Right cardiac atrium (tissue), 5 donors: Measurements from ENCODE around the gene NECTIN2. TPM values are rescaled to one million over a fixed set of nuclear protein-coding genes. Genes with fewer than 3 reads are reported as not detected.
"Not testable (repeated sequence)": the region's sequence is repeated elsewhere in the genome, so short reads cannot be mapped to it uniquely, and the experiment has no call there.

Experiments
- ATAC-seq, 2 donors: fragments of 200-7000 bp; cut with Tn5 transposase; one replicate each; pipeline versions ENCODE4 v1.8.0 to v1.9.1; 2020; ENCODE audit warnings: moderate library complexity in 2 of 2, mild to moderate bottlenecking in 1 of 2
- DNase-seq, 3 donors: peaks; one replicate each; pipeline ENCODE4 v3.0.0-alpha.2; 2020
- H3K27ac ChIP-seq: one replicate; pipeline ENCODE4 v1.5.1; 2013; ENCODE audit warnings: mild to moderate bottlenecking, low read length, control low read depth, moderate library complexity
- H3K27me3 ChIP-seq: one replicate; pipeline ENCODE4 v1.6.1; 2013; ENCODE audit not compliant: control insufficient read depth, insufficient read depth
- H3K4me1 ChIP-seq: one replicate; pipeline ENCODE4 v1.6.1; 2013; ENCODE audit warnings: low read length; ENCODE audit not compliant: control insufficient read depth, insufficient read depth
- H3K4me3 ChIP-seq: one replicate; pipeline ENCODE4 v1.5.1; 2013; ENCODE audit warnings: low read length, control low read depth
- H3K9me3 ChIP-seq: one replicate; pipeline ENCODE4 v1.6.1; 2013; ENCODE audit warnings: low read length; ENCODE audit not compliant: control insufficient read depth
- WGBS: extraction: QIAGEN DNeasy Blood & Tissue Kit; methylation state at CpG from one replicate; pipeline ENCODE4 v1.1.7; 2013; 5-methylcytosine and 5-hydroxymethylcytosine counted together
- intact Hi-C, 4 donors: fragments of 100-400 bp; cut with DNase I; formaldehyde crosslinking; loops; one replicate each; pipeline versions ENCODE4 v1.11.0 to v1.14.0; 2022 to 2023
- polyA plus RNA-seq: library from polyadenylated mRNA; stranded (reverse); fragments of 200-250 nt; gene quantifications from one replicate; pipeline ENCODE4 v1.2.3, GENCODE V29; 2013
- total RNA-seq, 4 donors: library from RNA; stranded (reverse); fragmentation: NEBNext Ultra II Directional; extraction: Animal tissue kit (Norgen Biotek cat#: 25700); gene quantifications; one replicate each; pipeline ENCODE4 v1.2.1, GENCODE V29; 2021
- donor health status: healthy with polysubstance abuse.
- donor health status: DM: no; HTN: yes; CAD: no.
- donor health status: DM: no; HTN: no; CAD: no.
- donor health status: DM: no; HTN: yes; CAD: no; lungs with severe emphysema.
- donor health status: DM: yes; HTN: yes; CAD: no.

The NECTIN2 gene
- total and polyA plus RNA-seq, 5 donors: 44.2 to 106 (median 57.0) TPM

- 90% methylated on average over 4 of the region's 4 CpGs for WGBS
- no peak for ATAC-seq
- intact Hi-C loops: no loop called here
Measured at GRCh38 chr19:44887648-44888047, 41.6 kb downstream of the NECTIN2 start.

GRCh38 chr19:44888335-44888734 lies 42.2 kb downstream of the NECTIN2 start:
- H3K4me1 ChIP-seq, H3K9me3 ChIP-seq, intact Hi-C loops, DNase-seq, ATAC-seq, H3K27me3 ChIP-seq, H3K27ac ChIP-seq, H3K4me3 ChIP-seq: not testable (repeated sequence)
- 85% methylated on average over 5 of the region's 5 CpGs for WGBS

More at GRCh38 chr19:44887648-44888047, 41.6 kb downstream of the NECTIN2 start:
- peaks cover 4% of the 10 kb centered on the region for H3K4me1 ChIP-seq
- H3K27me3 ChIP-seq: no peaks in the 10 kb centered on the region
- H3K27ac ChIP-seq: no peak overlapping the region
- no peak for DNase-seq
- no peak overlapping the region for H3K4me3 ChIP-seq
- no peaks in the 10 kb centered on the region for H3K9me3 ChIP-seq

GRCh38 chr19:44889830-44890365 lies 43.8 kb downstream of the NECTIN2 start:
- 55% methylated on average over 17 of the region's 17 CpGs for WGBS
- intact Hi-C loops: no loop called here
- Histone ChIP-seq H3K4me1 (peaks cover 5% of the 10 kb centered on the region), H3K27ac (no peak overlapping the region), H3K27me3 (no peaks in the 10 kb centered on the region), H3K9me3 (no peaks in the 10 kb centered on the region), H3K4me3 (peak overlapping the region; percentile 37)
- ATAC-seq (no peak), DNase-seq (no peak)

- Histone ChIP-seq H3K4me1 (peaks cover 5% of the 10 kb centered on the region), H3K27ac (peak overlapping the region; percentile 91), H3K9me3 (no peaks in the 10 kb centered on the region), H3K4me3 (peak overlapping the region; percentile 37), H3K27me3 (no peaks in the 10 kb centered on the region)
- intact Hi-C loops: no loop called here
- under 1% methylated on average over 40 of the region's 40 CpGs for WGBS
- no peak for DNase-seq
- peak; percentile 93 to 95 for ATAC-seq
Measured at GRCh38 chr19:44890366-44891015, 44.4 kb downstream of the NECTIN2 start.

- intact Hi-C loops: no loop called here
- ATAC-seq (no peak), DNase-seq (peak; percentile 100)
- Histone ChIP-seq H3K27me3 (no peaks in the 10 kb centered on the region), H3K4me3 (peak within 1 kb of the TSS; percentile 71), H3K27ac (peak within 1 kb of the TSS; percentile 91), H3K9me3 (no peaks in the 10 kb centered on the region), H3K4me1 (peaks cover 5% of the 10 kb centered on the region)
- whole genome bisulfite sequencing: under 1% methylated on average over 81 of the region's 81 CpGs
Measured at GRCh38 chr19:44891016-44891882, 45.2 kb downstream of the NECTIN2 start, which contains the start of gene TOMM40. TOMM40 (plus strand) TSS chr19:44891254; CDS start chr19:44891416, 162 bp downstream.

- Histone ChIP-seq H3K27ac (no peak overlapping the region), H3K27me3 (no peaks in the 10 kb centered on the region), H3K4me3 (no peak overlapping the region), H3K4me1 (peaks cover 5% of the 10 kb centered on the region), H3K9me3 (no peaks in the 10 kb centered on the region)
- ATAC-seq: no peak
- intact Hi-C loops: no loop called here
- no peak for DNase-seq
- WGBS: 87% methylated on average over 7 of the region's 7 CpGs
Measured at GRCh38 chr19:44892932-44893331, 46.8 kb downstream of the NECTIN2 start.

GRCh38 chr19:44893332-44894051 lies 47.4 kb downstream of the NECTIN2 start:
- intact Hi-C loops: no loop called here
- Histone ChIP-seq H3K27ac (no peak overlapping the region), H3K9me3 (no peaks in the 10 kb centered on the region), H3K27me3 (no peaks in the 10 kb centered on the region), H3K4me1 (peaks cover 5% of the 10 kb centered on the region), H3K4me3 (no peak overlapping the region)
- 89% methylated on average over 18 of the region's 18 CpGs for WGBS
- DNase-seq: no peak
- no peak for ATAC-seq

GRCh38 chr19:44894052-44894400 lies 47.9 kb downstream of the NECTIN2 start:
- H3K9me3 ChIP-seq: no peaks in the 10 kb centered on the region
- no peaks in the 10 kb centered on the region for H3K27me3 ChIP-seq
- no peak overlapping the region for H3K27ac ChIP-seq
- ATAC-seq (no peak), DNase-seq (no peak)
- intact Hi-C loops: no loop called here
- WGBS: 95% methylated on average over 6 of the region's 6 CpGs
- H3K4me3 ChIP-seq: no peak overlapping the region
- H3K4me1 ChIP-seq: peaks cover 5% of the 10 kb centered on the region

GRCh38 chr19:44894946-44895345 lies 48.8 kb downstream of the NECTIN2 start:
- Histone ChIP-seq H3K27ac (no peak overlapping the region), H3K9me3 (no peaks in the 10 kb centered on the region), H3K4me1 (peaks cover 5% of the 10 kb centered on the region), H3K27me3 (no peaks in the 10 kb centered on the region), H3K4me3 (no peak overlapping the region)
- intact Hi-C loops: no loop called here
- DNase-seq: no peak
- no peak for ATAC-seq
- WGBS: 74% methylated on average over 9 of the region's 9 CpGs

- Histone ChIP-seq H3K27ac (no peak overlapping the region), H3K4me3 (no peak overlapping the region), H3K4me1 (no peaks in the 10 kb centered on the region), H3K27me3 (no peaks in the 10 kb centered on the region), H3K9me3 (no peaks in the 10 kb centered on the region)
- WGBS: 93% methylated on average over 8 of the region's 8 CpGs
- DNase-seq: no peak
- intact Hi-C loops: no loop called here
- ATAC-seq: no peak
Measured at GRCh38 chr19:44897835-44898234, 51.7 kb downstream of the NECTIN2 start.
